NCI-H1930 (cell line): ENCODE measurements around the gene HERC5.
"Not testable (repeated sequence)": the region's sequence is repeated elsewhere in the genome, so short reads cannot be mapped to it uniquely, and the experiment has no call there.

ENCODE experiments used
- DNase-seq, 2 experiments: peaks; one replicate each; lab custom pipeline; 2025; lab: John Stamatoyannopoulos, UW

The HERC5 gene

GRCh38 chr4:88456670-88457306, at the start of gene HERC5:
Gene HERC5 (plus strand): TSS chr4:88457119. CDS start chr4:88457270, 151 bp downstream.
- peak; percentile 64 to 68 for DNase-seq

GRCh38 chr4:88409206-88409605, 47.7 kb upstream of the HERC5 start:
- DNase-seq = no peak

- no peak for DNase-seq
Observed at GRCh38 chr4:88409789-88410188, 47.1 kb upstream of the HERC5 start.

GRCh38 chr4:88411491-88412096, 45.3 kb upstream of the HERC5 start:
- DNase-seq = no peak

GRCh38 chr4:88413801-88414200, 43.1 kb upstream of the HERC5 start:
- DNase-seq = no peak

GRCh38 chr4:88414755-88415154, 42.2 kb upstream of the HERC5 start:
- no peak for DNase-seq

- no peak for DNase-seq
Observed at GRCh38 chr4:88415982-88416381, 40.9 kb upstream of the HERC5 start.

- DNase-seq = no peak
Observed at GRCh38 chr4:88418411-88418810, 38.5 kb upstream of the HERC5 start.

- DNase-seq = no peak
Observed at GRCh38 chr4:88419874-88420273, 37.0 kb upstream of the HERC5 start.

GRCh38 chr4:88420844-88421243, 36.1 kb upstream of the HERC5 start:
- DNase-seq = no peak

- no peak for DNase-seq
Observed at GRCh38 chr4:88422403-88422802, 34.5 kb upstream of the HERC5 start.

GRCh38 chr4:88429401-88429800, 27.5 kb upstream of the HERC5 start:
- no peak for DNase-seq

- no peak for DNase-seq
Observed at GRCh38 chr4:88435987-88436693, 20.8 kb upstream of the HERC5 start.

- DNase-seq = not testable (repeated sequence)
Observed at GRCh38 chr4:88437873-88438272, 19.0 kb upstream of the HERC5 start.

GRCh38 chr4:88439161-88439760, 17.7 kb upstream of the HERC5 start:
- DNase-seq = no peak

- DNase-seq = no peak
Observed at GRCh38 chr4:88440146-88440545, 16.8 kb upstream of the HERC5 start.

- no peak for DNase-seq
Observed at GRCh38 chr4:88441696-88442095, 15.2 kb upstream of the HERC5 start.

- no peak for DNase-seq
Observed at GRCh38 chr4:88442689-88443191, 14.2 kb upstream of the HERC5 start.

- no peak for DNase-seq
Observed at GRCh38 chr4:88443486-88443885, 13.4 kb upstream of the HERC5 start.

GRCh38 chr4:88445252-88445651, 11.7 kb upstream of the HERC5 start:
- DNase-seq = no peak

GRCh38 chr4:88446124-88446523, 10.8 kb upstream of the HERC5 start:
- no peak for DNase-seq

GRCh38 chr4:88447371-88448095, 9.4 kb upstream of the HERC5 start:
- no peak for DNase-seq
